Measurements from ENCODE around the gene PTPRM.

PTPRM gene

GRCh38 chr18:7617738-7618422 is 50.8 kb downstream of the PTPRM start:
- no peaks in the 10 kb centered on the region for H3K9me3 Mint-ChIP-seq
- H3K4me3 Mint-ChIP-seq: no peak overlapping the region
- peaks cover 3% of the 10 kb centered on the region for H3K27me3 Mint-ChIP-seq (ENCODE audit: low read depth, poor library complexity)
- H3K27ac Mint-ChIP-seq: peak overlapping the region; percentile 43
- no peak for TF ChIP-seq CTCF (IDR thresholded peaks at IDR 0.05)
- peaks cover 41% of the 10 kb centered on the region for H3K4me1 Mint-ChIP-seq
- H3K36me3 Mint-ChIP-seq (ENCODE audit: low read depth): no peaks in the 10 kb centered on the region
- no peak for DNase-seq

GRCh38 chr18:7618891-7619442 is 51.9 kb downstream of the PTPRM start:
- peaks cover 37% of the 10 kb centered on the region for H3K4me1 Mint-ChIP-seq
- no peak for TF ChIP-seq CTCF (IDR thresholded peaks at IDR 0.05)

GRCh38 chr18:7619676-7620075 is 52.6 kb downstream of the PTPRM start:
- no peak overlapping the region for H3K27ac Mint-ChIP-seq
- no peak for TF ChIP-seq CTCF (IDR thresholded peaks at IDR 0.05)
- peaks cover 3% of the 10 kb centered on the region for H3K27me3 Mint-ChIP-seq (ENCODE audit: low read depth, poor library complexity)
- no peak for DNase-seq
- H3K36me3 Mint-ChIP-seq (ENCODE audit: low read depth): no peaks in the 10 kb centered on the region
- peaks cover 34% of the 10 kb centered on the region for H3K4me1 Mint-ChIP-seq
- no peaks in the 10 kb centered on the region for H3K9me3 Mint-ChIP-seq
- H3K4me3 Mint-ChIP-seq: no peak overlapping the region

More at GRCh38 chr18:7618891-7619442, 51.9 kb downstream of the PTPRM start:
- no peaks in the 10 kb centered on the region for H3K36me3 Mint-ChIP-seq (ENCODE audit: low read depth)
- H3K4me3 Mint-ChIP-seq: no peak overlapping the region
- no peak overlapping the region for H3K27ac Mint-ChIP-seq
- H3K27me3 Mint-ChIP-seq (ENCODE audit: low read depth, poor library complexity): peaks cover 3% of the 10 kb centered on the region
- DNase-seq: no peak
- H3K9me3 Mint-ChIP-seq: no peaks in the 10 kb centered on the region

- no peaks in the 10 kb centered on the region for H3K27me3 Mint-ChIP-seq (ENCODE audit: low read depth, poor library complexity)
- H3K27ac Mint-ChIP-seq: no peak overlapping the region
- TF ChIP-seq CTCF (IDR thresholded peaks at IDR 0.05): no peak
- no peak overlapping the region for H3K4me3 Mint-ChIP-seq
- no peaks in the 10 kb centered on the region for H3K9me3 Mint-ChIP-seq
- peaks cover 30% of the 10 kb centered on the region for H3K4me1 Mint-ChIP-seq
- DNase-seq: no peak
- H3K36me3 Mint-ChIP-seq (ENCODE audit: low read depth): no peaks in the 10 kb centered on the region
Observed at GRCh38 chr18:7622721-7623120, 55.6 kb downstream of the PTPRM start.

GRCh38 chr18:7623681-7624080 is 56.6 kb downstream of the PTPRM start:
- Mint-ChIP-seq H3K27me3 (ENCODE audit: low read depth, poor library complexity) (no peaks in the 10 kb centered on the region), H3K4me1 (peaks cover 22% of the 10 kb centered on the region), H3K4me3 (no peak overlapping the region), H3K9me3 (no peaks in the 10 kb centered on the region), H3K27ac (no peak overlapping the region), H3K36me3 (ENCODE audit: low read depth) (no peaks in the 10 kb centered on the region)
- no peak for DNase-seq
- no peak for TF ChIP-seq CTCF (IDR thresholded peaks at IDR 0.05)

- TF ChIP-seq CTCF (IDR thresholded peaks at IDR 0.05): no peak
- Mint-ChIP-seq H3K4me3 (no peak overlapping the region), H3K27me3 (ENCODE audit: low read depth, poor library complexity) (no peaks in the 10 kb centered on the region), H3K9me3 (no peaks in the 10 kb centered on the region), H3K4me1 (peaks cover 13% of the 10 kb centered on the region), H3K36me3 (ENCODE audit: low read depth) (no peaks in the 10 kb centered on the region), H3K27ac (no peak overlapping the region)
- DNase-seq: no peak
Observed at GRCh38 chr18:7624697-7625096, 57.6 kb downstream of the PTPRM start.
